ENCODE measurements around the gene MBD5.

GRCh38 chr2:148529745-148530144, 508.9 kb downstream of the MBD5 start:
- TF ChIP-seq, protein P1, sequence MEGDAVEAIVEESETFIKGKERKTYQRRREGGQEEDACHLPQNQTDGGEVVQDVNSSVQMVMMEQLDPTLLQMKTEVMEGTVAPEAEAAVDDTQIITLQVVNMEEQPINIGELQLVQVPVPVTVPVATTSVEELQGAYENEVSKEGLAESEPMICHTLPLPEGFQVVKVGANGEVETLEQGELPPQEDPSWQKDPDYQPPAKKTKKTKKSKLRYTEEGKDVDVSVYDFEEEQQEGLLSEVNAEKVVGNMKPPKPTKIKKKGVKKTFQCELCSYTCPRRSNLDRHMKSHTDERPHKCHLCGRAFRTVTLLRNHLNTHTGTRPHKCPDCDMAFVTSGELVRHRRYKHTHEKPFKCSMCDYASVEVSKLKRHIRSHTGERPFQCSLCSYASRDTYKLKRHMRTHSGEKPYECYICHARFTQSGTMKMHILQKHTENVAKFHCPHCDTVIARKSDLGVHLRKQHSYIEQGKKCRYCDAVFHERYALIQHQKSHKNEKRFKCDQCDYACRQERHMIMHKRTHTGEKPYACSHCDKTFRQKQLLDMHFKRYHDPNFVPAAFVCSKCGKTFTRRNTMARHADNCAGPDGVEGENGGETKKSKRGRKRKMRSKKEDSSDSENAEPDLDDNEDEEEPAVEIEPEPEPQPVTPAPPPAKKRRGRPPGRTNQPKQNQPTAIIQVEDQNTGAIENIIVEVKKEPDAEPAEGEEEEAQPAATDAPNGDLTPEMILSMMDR (IDR thresholded peaks at IDR 0.05): no peak
- TF ChIP-seq POLR2A (IDR thresholded peaks at IDR 0.05): no peak

Data from Peyer's patch (tissue), 4 donors.